Measurements from ENCODE around the gene SLC35A2. TPM values are rescaled to one million over a fixed set of nuclear protein-coding genes. Genes with fewer than 3 reads are reported as not detected.

The SLC35A2 gene
- total RNA-seq, 1 experiment from 2014 or later, result 35.0 TPM

DNA sequence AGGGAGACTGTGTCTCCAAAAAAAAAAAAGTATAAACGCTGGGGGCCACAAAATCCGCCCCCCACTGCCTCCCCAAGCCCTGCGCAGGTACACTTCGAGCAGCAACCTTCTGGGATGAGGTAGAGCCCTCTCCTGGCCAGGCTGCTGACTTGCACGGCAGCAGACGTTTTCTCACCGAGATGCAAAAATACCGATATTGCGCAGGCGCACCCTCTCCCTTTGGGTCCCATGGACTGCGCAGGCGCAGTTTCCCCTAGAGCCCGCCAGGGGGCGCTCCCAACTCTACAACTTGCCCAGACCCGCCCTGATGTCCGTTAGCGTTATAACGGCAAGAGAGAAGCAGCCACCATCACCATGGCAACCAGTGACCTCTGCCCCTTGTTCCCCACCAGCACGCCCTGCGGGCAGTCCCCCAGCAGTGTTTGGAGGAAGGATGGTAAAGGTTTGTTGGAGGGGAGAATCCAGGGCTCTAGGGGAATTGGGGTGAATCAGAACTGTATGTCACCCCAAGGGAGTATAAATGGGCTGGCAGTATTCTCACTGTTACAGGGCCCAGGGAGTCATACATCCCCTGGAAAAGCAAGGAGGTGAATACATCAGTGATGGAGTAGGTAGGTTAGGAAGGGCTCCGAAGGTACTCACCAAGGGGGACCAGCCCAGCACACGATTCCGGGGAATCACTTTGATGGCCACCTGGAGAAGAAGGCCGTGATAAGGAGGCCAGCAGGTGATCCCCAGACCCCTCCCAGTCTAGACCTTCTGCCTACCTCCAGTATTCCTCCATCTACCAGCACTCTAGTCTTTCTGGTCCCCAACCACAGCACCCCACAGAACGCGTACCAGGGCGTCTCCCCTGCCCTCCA is 5.9 kb upstream of the SLC35A2 start:
- H3K9me3 ChIP-seq (ENCODE audit: control insufficient read depth in 1 of 2, insufficient read depth in 1 of 2, low read depth in 1 of 2, low read length in 2 of 2), result no peaks in the 10 kb centered on the region
- H3K4me2 ChIP-seq (ENCODE audit: low read length), result peak overlapping the region; percentile 79
- peak overlapping the region; percentile 78 for H3K27ac ChIP-seq (ENCODE audit: low read depth, low read length)
- TF ChIP-seq, protein P1, sequence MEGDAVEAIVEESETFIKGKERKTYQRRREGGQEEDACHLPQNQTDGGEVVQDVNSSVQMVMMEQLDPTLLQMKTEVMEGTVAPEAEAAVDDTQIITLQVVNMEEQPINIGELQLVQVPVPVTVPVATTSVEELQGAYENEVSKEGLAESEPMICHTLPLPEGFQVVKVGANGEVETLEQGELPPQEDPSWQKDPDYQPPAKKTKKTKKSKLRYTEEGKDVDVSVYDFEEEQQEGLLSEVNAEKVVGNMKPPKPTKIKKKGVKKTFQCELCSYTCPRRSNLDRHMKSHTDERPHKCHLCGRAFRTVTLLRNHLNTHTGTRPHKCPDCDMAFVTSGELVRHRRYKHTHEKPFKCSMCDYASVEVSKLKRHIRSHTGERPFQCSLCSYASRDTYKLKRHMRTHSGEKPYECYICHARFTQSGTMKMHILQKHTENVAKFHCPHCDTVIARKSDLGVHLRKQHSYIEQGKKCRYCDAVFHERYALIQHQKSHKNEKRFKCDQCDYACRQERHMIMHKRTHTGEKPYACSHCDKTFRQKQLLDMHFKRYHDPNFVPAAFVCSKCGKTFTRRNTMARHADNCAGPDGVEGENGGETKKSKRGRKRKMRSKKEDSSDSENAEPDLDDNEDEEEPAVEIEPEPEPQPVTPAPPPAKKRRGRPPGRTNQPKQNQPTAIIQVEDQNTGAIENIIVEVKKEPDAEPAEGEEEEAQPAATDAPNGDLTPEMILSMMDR (IDR thresholded peaks at IDR 0.05 in 2 of 3, conservative IDR thresholded peaks at IDR 0.05 in 1 of 3; ENCODE audit: borderline replicate concordance in 1 of 3, insufficient read depth in 1 of 3, low read depth in 2 of 3, low read length in 2 of 3), result peak in 2 of 3 experiments; percentile 82 to 87; a peak in 4 of 6 replicates
- TF ChIP-seq POLR2AphosphoS5 (IDR thresholded peaks at IDR 0.05; ENCODE audit: low read depth, low read length), result peak; percentile 16; the same call in 1 of the 2 replicates
- no peak for TF ChIP-seq ZNF274 (IDR thresholded peaks at IDR 0.05; ENCODE audit: low read depth, low read length)
- H2AFZ ChIP-seq (ENCODE audit: low read depth, low read length, poor library complexity, severe bottlenecking), result no peak overlapping the region
- ChIA-PET POLR2A (no interaction called here), RAD21 (ENCODE audit: low non-redundant PET in 1 of 2, low total read pairs in 2 of 2, uncharacterized antibody in 2 of 2, unreplicated experiment in 2 of 2) (no interaction called here), CTCF (interaction anchor here (0.7 to 1.0 kb wide), 2 partner anchors 10 to 26 kb away, joined by 3 read pairs; no protein-coding TSS in a partner anchor)
- no peaks in the 10 kb centered on the region for H3K27me3 ChIP-seq (ENCODE audit: insufficient read depth, low read length)
- no peaks in the 10 kb centered on the region for H3K9me2 ChIP-seq (ENCODE audit: insufficient read depth)
- intact Hi-C loops (cut with micrococcal nuclease), result loop anchor here (2.0 to 5.0 kb wide), 3 partner anchors 39 to 269 kb away; partner anchors contain the start of genes GLOD5 and OTUD5
- peak overlapping the region; percentile 86; the same call in 1 of the 2 replicates for H3K9ac ChIP-seq (ENCODE audit: low read length)
- DNase-seq (ENCODE audit: low read depth, low spot score), result peak; percentile 74
- no peaks in the 10 kb centered on the region for H4K20me1 ChIP-seq (ENCODE audit: insufficient read depth)
- H3K36me3 ChIP-seq (ENCODE audit: control insufficient read depth in 1 of 2, insufficient read depth in 2 of 2, low read length in 2 of 2), result peaks cover 7 to 12% of the 10 kb centered on the region in 2 experiments; a peak in 3 of 4 replicates
- BruUV-seq (replicated peaks), result TSS peak; percentile 26
- H3K79me2 ChIP-seq (ENCODE audit: insufficient read depth, low read length), result peaks cover 32% of the 10 kb centered on the region
- H3K4me3 ChIP-seq (replicated peaks in 1 of 2; ENCODE audit: low read depth in 1 of 2, low read length in 2 of 2), result peak overlapping the region; percentile 63 to 69
- ATAC-seq, result peak; percentile 69
- peaks cover 5 to 25% of the 10 kb centered on the region in 2 experiments for H3K4me1 ChIP-seq (ENCODE audit: control insufficient read depth in 1 of 2, insufficient read depth in 2 of 2, low read length in 2 of 2)
